Small intestine (tissue), 7 donors: Measurements from ENCODE around the gene GNG10. TPM values are rescaled to one million over a fixed set of nuclear protein-coding genes. Genes with fewer than 3 reads are reported as not detected.

Experiments
- DNase-seq, 2 donors: peaks; one replicate each; pipeline versions ENCODE4 v3.0.0 to v3.0.0-alpha.2; 2013
- FAIRE-seq: peaks from 2 replicates; lab custom pipeline; 2012; peaks lifted over from hg19 to GRCh38; lab: Jason Lieb, UNC
- H3K27ac ChIP-seq, 3 donors: one replicate each; pipeline ENCODE4 v1.5.1; 2013; ENCODE audit warnings: low read length in 2 of 3, mild to moderate bottlenecking in 2 of 3, control low read depth in 1 of 3, inconsistent platforms in 1 of 3, low read depth in 1 of 3, moderate library complexity in 1 of 3
- H3K27me3 ChIP-seq, 3 donors: one replicate each; pipeline ENCODE4 v1.6.1; 2013; ENCODE audit warnings: low read length in 3 of 3, inconsistent platforms in 1 of 3; ENCODE audit not compliant: control insufficient read depth in 3 of 3, insufficient read depth in 3 of 3
- H3K36me3 ChIP-seq, 3 donors: one replicate each; pipeline ENCODE4 v1.6.1; 2013; ENCODE audit warnings: low read length in 3 of 3, inconsistent platforms in 1 of 3, low read depth in 1 of 3, mild to moderate bottlenecking in 1 of 3, moderate library complexity in 1 of 3; ENCODE audit not compliant: control insufficient read depth in 3 of 3, insufficient read depth in 2 of 3
- H3K4me1 ChIP-seq, 3 donors: one replicate each; pipeline ENCODE4 v1.6.1; 2013; ENCODE audit warnings: low read length in 2 of 3, inconsistent platforms in 1 of 3, low read depth in 1 of 3, mild to moderate bottlenecking in 1 of 3, moderate library complexity in 1 of 3; ENCODE audit not compliant: control insufficient read depth in 3 of 3, insufficient read depth in 2 of 3
- H3K4me3 ChIP-seq, 3 donors: one replicate each; pipeline ENCODE4 v1.5.1; 2013; ENCODE audit warnings: low read length in 3 of 3, control low read depth in 1 of 3, inconsistent platforms in 1 of 3, low read depth in 1 of 3, mild to moderate bottlenecking in 1 of 3, moderate library complexity in 1 of 3
- H3K9me3 ChIP-seq, 2 donors: one replicate each; pipeline ENCODE4 v1.6.1; 2013; ENCODE audit warnings: low read depth in 1 of 2, low read length in 1 of 2; ENCODE audit not compliant: control insufficient read depth in 2 of 2, insufficient read depth in 1 of 2
- WGBS, 3 donors: extraction: QIAGEN DNeasy Blood & Tissue Kit; methylation state at CpG; one replicate each; pipeline ENCODE4 v1.1.7; 2013; 5-methylcytosine and 5-hydroxymethylcytosine counted together
- polyA plus RNA-seq, 4 donors: library from polyadenylated mRNA; stranded (reverse) in 3 of 4; unstranded in 1 of 4; fragments of 200-250 nt in 3 of 4; fragments of 120-200 nt in 1 of 4; gene quantifications; one replicate each; pipeline versions ENCODE4 v1.2.1 to v1.2.3, GENCODE V29; 2013
- donor health status: healthy with polysubstance abuse.
- donor health status: control.
- donor health status: control.
- donor health status: Bipolar disorder and iron deficiency.
- donor health status: healthy.

The GNG10 gene
- polyA plus RNA-seq, 4 donors, result 28.1 to 50.8 (median 40.7) TPM

DNA sequence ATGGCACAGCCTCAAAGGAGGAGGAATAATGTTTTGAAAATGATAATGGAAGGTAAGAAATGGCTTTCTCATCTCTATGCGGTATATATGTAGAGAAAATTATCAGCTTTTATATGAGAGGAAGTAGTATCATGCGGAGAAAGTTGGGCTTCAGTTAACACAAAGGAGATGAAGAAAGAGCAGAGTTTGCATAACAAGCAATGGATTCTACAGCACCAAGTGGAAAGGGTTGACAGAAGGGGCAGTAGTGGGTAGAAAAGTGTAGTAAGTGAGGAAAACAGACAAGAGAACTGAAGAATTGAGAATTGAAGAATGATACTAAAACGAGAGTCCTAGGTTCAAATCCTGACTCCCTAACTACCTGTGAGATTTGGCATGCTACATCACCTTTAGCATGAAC, 51.0 kb downstream of the GNG10 start:
- no peak for FAIRE-seq
- no peaks in the 10 kb centered on the region for H3K27me3 ChIP-seq

DNA sequence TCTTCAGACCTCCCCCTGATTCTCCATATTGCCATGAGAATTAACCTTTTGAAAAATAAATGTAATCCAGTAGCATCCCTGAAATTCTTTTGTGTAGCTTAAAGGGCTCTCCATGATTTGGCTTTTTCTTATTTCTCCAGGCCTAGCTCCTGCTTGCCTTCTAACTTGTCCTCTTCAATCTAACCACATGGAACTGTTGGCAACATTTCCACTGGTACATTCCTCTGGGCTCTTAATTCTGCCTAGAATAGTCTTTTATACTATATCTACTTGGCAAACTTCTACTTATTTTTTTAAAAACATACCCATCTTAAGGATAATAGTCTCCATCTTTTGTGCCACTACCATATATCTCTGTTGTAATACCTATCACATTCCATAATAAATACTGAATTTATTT, 54.1 kb downstream of the GNG10 start:
- no peaks in the 10 kb centered on the region for H3K36me3 ChIP-seq
- H3K4me3 ChIP-seq, result no peak overlapping the region
- DNase-seq (no peak), FAIRE-seq (no peak)
- H3K4me1 ChIP-seq, result no peaks in the 10 kb centered on the region
- no peaks in the 10 kb centered on the region for H3K27me3 ChIP-seq
- no peaks in the 10 kb centered on the region for H3K9me3 ChIP-seq
- H3K27ac ChIP-seq, result no peak overlapping the region

More for the DNA sequence above, 51.0 kb downstream of the GNG10 start:
- Histone ChIP-seq H3K27ac (no peak overlapping the region), H3K36me3 (no peaks in the 10 kb centered on the region), H3K9me3 (no peaks in the 10 kb centered on the region), H3K4me1 (no peaks in the 10 kb centered on the region), H3K4me3 (no peak overlapping the region)
- WGBS, 3 donors, result 95 to 99% (median 97%) methylated on average over 3 of the region's 3 CpGs
- no peak for DNase-seq

DNA sequence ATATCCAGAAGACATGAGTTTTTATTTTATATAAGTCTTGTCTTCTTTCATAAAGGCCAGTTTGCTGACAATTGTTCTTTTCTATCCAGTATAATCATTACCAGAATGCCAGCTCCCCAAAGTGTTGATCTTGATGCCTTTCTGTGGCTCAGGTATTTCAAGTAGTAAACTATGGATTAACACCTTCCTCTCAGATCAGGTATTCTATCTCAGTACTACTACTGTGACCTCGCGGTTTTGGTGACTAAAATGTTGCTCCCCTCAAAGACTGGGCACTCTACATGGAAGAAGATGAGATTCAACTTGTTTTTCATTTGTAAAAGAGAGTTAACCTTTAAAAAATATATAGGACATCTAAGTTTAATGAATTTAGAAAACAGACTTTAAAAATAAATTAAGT, 58.1 kb downstream of the GNG10 start:
- 92 to 93% (median 93%) methylated on average over 2 of the region's 2 CpGs for WGBS, 3 donors
- no peak for FAIRE-seq
- Histone ChIP-seq H3K36me3 (no peaks in the 10 kb centered on the region), H3K27ac (no peak overlapping the region), H3K9me3 (no peaks in the 10 kb centered on the region), H3K27me3 (no peaks in the 10 kb centered on the region), H3K4me3 (no peak overlapping the region), H3K4me1 (no peaks in the 10 kb centered on the region)
- no peak for DNase-seq

Other genes starting within 250 kb of the GNG10 start
- gene ECPAS, start 177.2 kb upstream of the GNG10 start, polyA plus RNA-seq, result 10 to 100 TPM; 24.0 to 61.7 (median 26.1) TPM
- gene ZNF483, start 136.4 kb upstream of the GNG10 start, polyA plus RNA-seq, result under 1 TPM in 2 of 4 donors, not detected in 2; 0.51 to 0.72 TPM
- gene PTGR1, start 62.0 kb upstream of the GNG10 start, polyA plus RNA-seq, result 1,000 to 10,000 TPM in 1 of 4 donors, 100 to 1,000 TPM in 3; 104 to 1,002 (median 280) TPM
- gene DNAJC25, start 30.3 kb upstream of the GNG10 start, polyA plus RNA-seq, result 10 to 100 TPM in 1 of 4 donors, 1 to 10 TPM in 3; 2.7 to 14.3 (median 7.2) TPM
- under 1 TPM in 2 of 4 donors, not detected in 2; 0.04 to 0.12 TPM for gene SHOC1, start 133.3 kb downstream of the GNG10 start, polyA plus RNA-seq
- gene UGCG, start 235.2 kb downstream of the GNG10 start, polyA plus RNA-seq, result 10 to 100 TPM; 11.6 to 68.3 (median 20.4) TPM